Endothelial cell of umbilical vein (primary cell): ENCODE results near the gene USE1.

Experiments used
- EZH2 ChIP-seq: IDR thresholded peaks from 2 replicates; pipeline ENCODE4 v1.6.1; 2012; ENCODE audit warnings: borderline replicate concordance, low read depth, mild to moderate bottlenecking, moderate library complexity, low read length, inconsistent platforms; ENCODE audit not compliant: severe bottlenecking
- JUN ChIP-seq: IDR thresholded peaks from 2 replicates; pipeline ENCODE4 v1.6.1; 2011; ENCODE audit warnings: borderline replicate concordance, low read depth; ENCODE audit not compliant: insufficient read length, insufficient read depth
- MAX ChIP-seq: IDR thresholded peaks from 2 replicates; pipeline ENCODE4 v1.6.1; 2011; ENCODE audit not compliant: insufficient read depth, insufficient read length
- MYC ChIP-seq: IDR thresholded peaks from one replicate; pipeline ENCODE4 v1.6.1; 2011; ENCODE audit warnings: mild to moderate bottlenecking, low read depth, low read length
- POLR2A ChIP-seq: IDR thresholded peaks from 2 replicates; pipeline ENCODE4 v1.6.1; 2012; ENCODE audit warnings: low read depth, mild to moderate bottlenecking, control low read depth, low read length
- POLR2AphosphoS5 ChIP-seq: IDR thresholded peaks from 2 replicates; pipeline ENCODE4 v1.6.1; 2012; ENCODE audit warnings: low read depth, mild to moderate bottlenecking, control low read depth, low read length, moderate library complexity; ENCODE audit not compliant: insufficient read depth
- TF ChIP-seq, protein P1 (sequence below), 2 donors: IDR thresholded peaks; 1 replicate in 1 of 2; 2 replicates in 1 of 2; pipeline ENCODE4 v1.5.1; 2011; ENCODE audit warnings: low read length in 2 of 2, mild to moderate bottlenecking in 2 of 2, moderate library complexity in 2 of 2, control low read depth in 1 of 2, inconsistent platforms in 1 of 2, low read depth in 1 of 2; ENCODE audit not compliant: insufficient read depth in 1 of 2; ENCODE audit errors: extremely low read depth in 1 of 2

DNA sequence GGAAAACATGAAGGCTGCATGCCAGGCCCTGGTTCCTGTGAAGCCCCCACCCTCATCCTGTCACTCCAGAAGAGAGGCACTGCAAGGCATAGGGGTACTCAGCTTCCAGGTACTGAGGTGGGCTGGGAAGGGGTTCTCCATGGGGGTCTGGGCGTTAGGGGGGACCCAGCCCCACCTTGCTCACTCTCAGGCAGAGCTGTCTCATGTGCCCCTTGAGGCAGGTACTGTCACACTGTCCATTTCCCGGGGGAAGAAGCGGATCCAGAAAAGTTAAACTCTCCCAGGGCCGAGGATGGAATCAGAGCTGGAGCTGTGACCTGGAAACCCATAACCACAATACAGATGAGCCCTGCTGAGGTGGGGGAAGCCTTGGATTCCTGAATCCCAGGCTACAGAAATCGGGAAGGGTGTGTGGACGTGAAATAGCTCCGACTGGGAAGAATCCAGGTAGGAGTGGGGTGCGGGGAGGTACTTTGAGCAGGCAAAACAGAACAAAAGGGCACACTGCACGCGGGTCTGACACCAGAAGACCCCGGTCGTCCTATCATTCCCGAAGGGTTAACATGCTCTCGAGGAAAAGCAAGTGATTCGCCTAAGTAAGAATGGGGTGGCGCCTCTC is 540 bp upstream of the USE1 start:
- TF ChIP-seq EZH2 (no peak), MYC (no peak), POLR2A (no peak), MAX (no peak), POLR2AphosphoS5 (no peak), JUN (no peak)
- TF ChIP-seq, protein P1, sequence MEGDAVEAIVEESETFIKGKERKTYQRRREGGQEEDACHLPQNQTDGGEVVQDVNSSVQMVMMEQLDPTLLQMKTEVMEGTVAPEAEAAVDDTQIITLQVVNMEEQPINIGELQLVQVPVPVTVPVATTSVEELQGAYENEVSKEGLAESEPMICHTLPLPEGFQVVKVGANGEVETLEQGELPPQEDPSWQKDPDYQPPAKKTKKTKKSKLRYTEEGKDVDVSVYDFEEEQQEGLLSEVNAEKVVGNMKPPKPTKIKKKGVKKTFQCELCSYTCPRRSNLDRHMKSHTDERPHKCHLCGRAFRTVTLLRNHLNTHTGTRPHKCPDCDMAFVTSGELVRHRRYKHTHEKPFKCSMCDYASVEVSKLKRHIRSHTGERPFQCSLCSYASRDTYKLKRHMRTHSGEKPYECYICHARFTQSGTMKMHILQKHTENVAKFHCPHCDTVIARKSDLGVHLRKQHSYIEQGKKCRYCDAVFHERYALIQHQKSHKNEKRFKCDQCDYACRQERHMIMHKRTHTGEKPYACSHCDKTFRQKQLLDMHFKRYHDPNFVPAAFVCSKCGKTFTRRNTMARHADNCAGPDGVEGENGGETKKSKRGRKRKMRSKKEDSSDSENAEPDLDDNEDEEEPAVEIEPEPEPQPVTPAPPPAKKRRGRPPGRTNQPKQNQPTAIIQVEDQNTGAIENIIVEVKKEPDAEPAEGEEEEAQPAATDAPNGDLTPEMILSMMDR (IDR thresholded peaks at IDR 0.05; ENCODE audit: extremely low read depth in 1 of 2, insufficient read depth in 1 of 2, low read depth in 1 of 2, low read length in 2 of 2): no peak
